ENCODE results near the gene NAA11. TPM values are rescaled to one million over a fixed set of nuclear protein-coding genes. Genes with fewer than 3 reads are reported as not detected.

The NAA11 gene
- total RNA-seq, 1 donor, result not detected

DNA sequence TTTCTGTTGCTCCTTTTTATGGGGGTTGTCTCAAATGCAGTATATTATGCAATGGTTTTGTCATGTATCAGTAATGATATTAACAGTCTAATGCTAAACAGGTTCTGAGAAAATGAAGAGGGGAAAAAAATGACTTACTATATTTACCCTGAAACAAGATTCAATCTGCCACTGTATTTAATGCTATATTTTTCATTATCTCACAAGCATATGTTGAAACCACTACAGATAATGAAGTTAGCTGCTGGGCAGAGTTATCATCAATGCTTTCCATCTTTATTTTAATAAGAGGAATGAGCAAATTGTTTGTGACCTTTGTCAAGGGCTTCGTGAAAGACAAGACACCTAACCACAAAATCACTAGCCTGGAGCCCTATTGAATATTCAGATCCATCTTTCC, 32.6 kb upstream of the NAA11 start:
- TF ChIP-seq, protein P1, sequence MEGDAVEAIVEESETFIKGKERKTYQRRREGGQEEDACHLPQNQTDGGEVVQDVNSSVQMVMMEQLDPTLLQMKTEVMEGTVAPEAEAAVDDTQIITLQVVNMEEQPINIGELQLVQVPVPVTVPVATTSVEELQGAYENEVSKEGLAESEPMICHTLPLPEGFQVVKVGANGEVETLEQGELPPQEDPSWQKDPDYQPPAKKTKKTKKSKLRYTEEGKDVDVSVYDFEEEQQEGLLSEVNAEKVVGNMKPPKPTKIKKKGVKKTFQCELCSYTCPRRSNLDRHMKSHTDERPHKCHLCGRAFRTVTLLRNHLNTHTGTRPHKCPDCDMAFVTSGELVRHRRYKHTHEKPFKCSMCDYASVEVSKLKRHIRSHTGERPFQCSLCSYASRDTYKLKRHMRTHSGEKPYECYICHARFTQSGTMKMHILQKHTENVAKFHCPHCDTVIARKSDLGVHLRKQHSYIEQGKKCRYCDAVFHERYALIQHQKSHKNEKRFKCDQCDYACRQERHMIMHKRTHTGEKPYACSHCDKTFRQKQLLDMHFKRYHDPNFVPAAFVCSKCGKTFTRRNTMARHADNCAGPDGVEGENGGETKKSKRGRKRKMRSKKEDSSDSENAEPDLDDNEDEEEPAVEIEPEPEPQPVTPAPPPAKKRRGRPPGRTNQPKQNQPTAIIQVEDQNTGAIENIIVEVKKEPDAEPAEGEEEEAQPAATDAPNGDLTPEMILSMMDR (IDR thresholded peaks at IDR 0.05; ENCODE audit: insufficient read depth, low read length), result no peak
- no peak overlapping the region for H3K4me3 ChIP-seq (ENCODE audit: low read depth, low read length)
- DNase-seq (ENCODE audit: low read depth), result no peak

GRCh38 chr4:79357365-79357764, 31.5 kb upstream of the NAA11 start:
- no peak for DNase-seq (ENCODE audit: low read depth)

DNA sequence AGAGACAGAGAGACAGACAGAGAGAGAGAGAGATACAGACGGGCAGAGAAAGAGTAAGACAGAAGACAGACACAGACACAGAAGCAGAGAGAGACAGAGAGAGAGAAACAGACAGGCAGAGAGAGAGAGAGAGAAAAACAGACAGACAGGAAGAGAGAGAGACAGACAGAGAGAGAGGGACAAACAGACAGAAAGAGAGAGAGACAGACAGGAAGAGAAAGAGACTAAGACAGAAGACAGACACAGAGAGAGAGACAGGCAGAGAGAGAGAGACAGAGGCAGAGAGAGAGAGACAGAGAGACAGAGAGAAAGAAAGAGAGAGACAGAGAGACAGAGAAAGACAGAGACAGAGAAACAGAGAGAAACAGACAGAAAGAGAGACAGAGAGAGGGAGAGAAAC, 27.2 kb upstream of the NAA11 start:
- DNase-seq (ENCODE audit: low read depth), result no peak
- no peak overlapping the region for H3K4me3 ChIP-seq (ENCODE audit: low read depth, low read length)
- TF ChIP-seq, protein P1 (IDR thresholded peaks at IDR 0.05; ENCODE audit: insufficient read depth, low read length), result no peak

More at GRCh38 chr4:79357365-79357764, 31.5 kb upstream of the NAA11 start:
- no peak overlapping the region for H3K4me3 ChIP-seq (ENCODE audit: low read depth, low read length)
- TF ChIP-seq, protein P1 (IDR thresholded peaks at IDR 0.05; ENCODE audit: insufficient read depth, low read length), result no peak

GRCh38 chr4:79348405-79348804, 22.5 kb upstream of the NAA11 start:
- H3K4me3 ChIP-seq (ENCODE audit: low read depth, low read length), result no peak overlapping the region
- no peak for DNase-seq (ENCODE audit: low read depth)
- TF ChIP-seq, protein P1 (IDR thresholded peaks at IDR 0.05; ENCODE audit: insufficient read depth, low read length), result no peak

GRCh38 chr4:79341893-79342653, 16.2 kb upstream of the NAA11 start:
- no peak overlapping the region for H3K4me3 ChIP-seq (ENCODE audit: low read depth, low read length)
- TF ChIP-seq, protein P1 (IDR thresholded peaks at IDR 0.05; ENCODE audit: insufficient read depth, low read length), result no peak
- no peak for DNase-seq (ENCODE audit: low read depth)

- TF ChIP-seq, protein P1 (IDR thresholded peaks at IDR 0.05; ENCODE audit: insufficient read depth, low read length), result no peak
Measured at GRCh38 chr4:79340568-79340967, 14.7 kb upstream of the NAA11 start.

DNA sequence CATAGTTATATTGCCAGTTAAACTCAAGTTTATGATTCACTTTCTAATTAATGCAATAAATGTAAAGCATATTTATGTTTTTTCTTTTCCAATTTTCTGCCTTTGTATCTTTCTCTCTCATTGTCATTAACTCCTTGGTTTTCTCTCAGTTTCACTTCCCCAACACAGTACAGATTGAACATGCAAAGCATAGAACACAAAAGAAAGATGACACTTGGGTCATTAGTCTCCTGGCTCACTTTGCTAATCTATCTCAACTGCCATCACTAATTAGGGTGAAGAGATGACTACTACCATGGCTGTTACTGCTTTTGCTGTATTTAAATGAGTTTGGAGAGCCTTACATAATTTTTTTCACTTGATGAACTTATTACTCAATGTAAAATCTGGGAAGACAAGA, 12.3 kb upstream of the NAA11 start:
- TF ChIP-seq, protein P1 (IDR thresholded peaks at IDR 0.05; ENCODE audit: insufficient read depth, low read length), result no peak
- no peak overlapping the region for H3K4me3 ChIP-seq (ENCODE audit: low read depth, low read length)
- no peak for DNase-seq (ENCODE audit: low read depth)

More at GRCh38 chr4:79340568-79340967, 14.7 kb upstream of the NAA11 start:
- H3K4me3 ChIP-seq (ENCODE audit: low read depth, low read length), result no peak overlapping the region
- no peak for DNase-seq (ENCODE audit: low read depth)
